IPS-15b (cell line): ENCODE measurements around the gene PLCH1.

ENCODE experiments used
- H3K27me3 ChIP-seq: one replicate; pipeline ENCODE4 v1.6.1; 2013; ENCODE audit warnings: low read length; ENCODE audit not compliant: control insufficient read depth, insufficient read depth
- H3K36me3 ChIP-seq: one replicate; pipeline ENCODE4 v1.6.1; 2013; ENCODE audit warnings: low read length; ENCODE audit not compliant: control insufficient read depth, insufficient read depth
- H3K4me1 ChIP-seq: one replicate; pipeline ENCODE4 v1.6.1; 2013; ENCODE audit warnings: mild to moderate bottlenecking, low read length; ENCODE audit not compliant: control insufficient read depth, insufficient read depth
- H3K4me3 ChIP-seq: one replicate; pipeline ENCODE4 v1.5.1; 2013; ENCODE audit warnings: low read depth, low read length
- H3K9ac ChIP-seq: one replicate; pipeline ENCODE4 v1.6.1; 2013; ENCODE audit warnings: low read depth, mild to moderate bottlenecking, low read length
- H3K9me3 ChIP-seq: one replicate; pipeline ENCODE4 v1.6.1; 2013; ENCODE audit warnings: mild to moderate bottlenecking, low read length; ENCODE audit not compliant: control insufficient read depth, insufficient read depth

Gene PLCH1, protein sequence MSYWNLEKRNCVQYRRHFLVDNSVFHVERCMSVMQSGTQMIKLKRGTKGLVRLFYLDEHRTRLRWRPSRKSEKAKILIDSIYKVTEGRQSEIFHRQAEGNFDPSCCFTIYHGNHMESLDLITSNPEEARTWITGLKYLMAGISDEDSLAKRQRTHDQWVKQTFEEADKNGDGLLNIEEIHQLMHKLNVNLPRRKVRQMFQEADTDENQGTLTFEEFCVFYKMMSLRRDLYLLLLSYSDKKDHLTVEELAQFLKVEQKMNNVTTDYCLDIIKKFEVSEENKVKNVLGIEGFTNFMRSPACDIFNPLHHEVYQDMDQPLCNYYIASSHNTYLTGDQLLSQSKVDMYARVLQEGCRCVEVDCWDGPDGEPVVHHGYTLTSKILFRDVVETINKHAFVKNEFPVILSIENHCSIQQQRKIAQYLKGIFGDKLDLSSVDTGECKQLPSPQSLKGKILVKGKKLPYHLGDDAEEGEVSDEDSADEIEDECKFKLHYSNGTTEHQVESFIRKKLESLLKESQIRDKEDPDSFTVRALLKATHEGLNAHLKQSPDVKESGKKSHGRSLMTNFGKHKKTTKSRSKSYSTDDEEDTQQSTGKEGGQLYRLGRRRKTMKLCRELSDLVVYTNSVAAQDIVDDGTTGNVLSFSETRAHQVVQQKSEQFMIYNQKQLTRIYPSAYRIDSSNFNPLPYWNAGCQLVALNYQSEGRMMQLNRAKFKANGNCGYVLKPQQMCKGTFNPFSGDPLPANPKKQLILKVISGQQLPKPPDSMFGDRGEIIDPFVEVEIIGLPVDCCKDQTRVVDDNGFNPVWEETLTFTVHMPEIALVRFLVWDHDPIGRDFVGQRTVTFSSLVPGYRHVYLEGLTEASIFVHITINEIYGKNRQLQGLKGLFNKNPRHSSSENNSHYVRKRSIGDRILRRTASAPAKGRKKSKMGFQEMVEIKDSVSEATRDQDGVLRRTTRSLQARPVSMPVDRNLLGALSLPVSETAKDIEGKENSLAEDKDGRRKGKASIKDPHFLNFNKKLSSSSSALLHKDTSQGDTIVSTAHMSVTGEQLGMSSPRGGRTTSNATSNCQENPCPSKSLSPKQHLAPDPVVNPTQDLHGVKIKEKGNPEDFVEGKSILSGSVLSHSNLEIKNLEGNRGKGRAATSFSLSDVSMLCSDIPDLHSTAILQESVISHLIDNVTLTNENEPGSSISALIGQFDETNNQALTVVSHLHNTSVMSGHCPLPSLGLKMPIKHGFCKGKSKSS (N-terminal part only)

GRCh38 chr3:155744626-155745324, at the start of gene PLCH1:
PLCH1 (minus strand) TSS chr3:155745071; CDS start chr3:155704224, 40,847 bp downstream.
- Histone ChIP-seq H3K4me1 (peaks cover 23% of the 10 kb centered on the region), H3K36me3 (no peaks in the 10 kb centered on the region), H3K27me3 (peaks cover 2% of the 10 kb centered on the region), H3K9me3 (no peaks in the 10 kb centered on the region), H3K4me3 (peak within 1 kb of the TSS; percentile 84), H3K9ac (peak within 1 kb of the TSS; percentile 67)

GRCh38 chr3:155792532-155792931, 47.7 kb upstream of the PLCH1 start:
- Histone ChIP-seq H3K27me3 (no peaks in the 10 kb centered on the region), H3K36me3 (peaks cover 3% of the 10 kb centered on the region), H3K9me3 (no peaks in the 10 kb centered on the region), H3K9ac (no peak overlapping the region), H3K4me3 (no peak overlapping the region), H3K4me1 (peaks cover 7% of the 10 kb centered on the region)

- no peaks in the 10 kb centered on the region for H3K9me3 ChIP-seq
- H3K4me3 ChIP-seq, result no peak overlapping the region
- H3K4me1 ChIP-seq, result peaks cover 7% of the 10 kb centered on the region
- no peak overlapping the region for H3K9ac ChIP-seq
- H3K27me3 ChIP-seq, result no peaks in the 10 kb centered on the region
- H3K36me3 ChIP-seq, result peaks cover 3% of the 10 kb centered on the region
Observed at GRCh38 chr3:155791190-155791589, 46.3 kb upstream of the PLCH1 start.

DNA sequence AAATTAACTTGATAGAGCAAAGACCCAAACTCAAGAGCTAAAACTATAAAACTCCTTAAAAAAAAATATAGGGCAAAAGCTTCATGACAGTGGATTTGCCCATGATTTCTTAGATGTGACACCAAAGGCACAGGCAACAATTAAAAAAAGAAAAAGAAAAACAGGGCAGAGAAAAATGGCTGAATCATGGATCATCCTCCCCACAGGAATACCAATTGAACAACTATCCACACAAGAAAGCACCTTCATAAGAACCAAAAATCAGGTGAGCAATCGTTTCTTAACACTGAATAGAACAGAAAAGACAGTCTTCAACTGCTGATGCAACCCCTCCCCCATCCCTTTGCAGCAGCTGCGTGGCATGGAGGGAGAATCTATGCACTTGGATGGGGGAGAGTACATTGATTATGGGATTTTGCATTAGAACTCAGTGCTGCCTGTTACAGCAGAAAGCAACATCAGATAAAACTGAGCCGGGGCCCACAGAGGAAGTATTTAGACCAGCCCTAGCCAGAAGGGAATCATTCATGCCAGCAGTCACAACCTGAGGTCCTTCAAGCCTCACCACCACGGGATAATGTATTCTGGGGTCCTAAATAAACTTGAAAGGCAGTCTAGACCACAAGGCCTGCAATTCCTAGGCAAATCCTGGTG, 45.5 kb upstream of the PLCH1 start:
- no peaks in the 10 kb centered on the region for H3K27me3 ChIP-seq

DNA sequence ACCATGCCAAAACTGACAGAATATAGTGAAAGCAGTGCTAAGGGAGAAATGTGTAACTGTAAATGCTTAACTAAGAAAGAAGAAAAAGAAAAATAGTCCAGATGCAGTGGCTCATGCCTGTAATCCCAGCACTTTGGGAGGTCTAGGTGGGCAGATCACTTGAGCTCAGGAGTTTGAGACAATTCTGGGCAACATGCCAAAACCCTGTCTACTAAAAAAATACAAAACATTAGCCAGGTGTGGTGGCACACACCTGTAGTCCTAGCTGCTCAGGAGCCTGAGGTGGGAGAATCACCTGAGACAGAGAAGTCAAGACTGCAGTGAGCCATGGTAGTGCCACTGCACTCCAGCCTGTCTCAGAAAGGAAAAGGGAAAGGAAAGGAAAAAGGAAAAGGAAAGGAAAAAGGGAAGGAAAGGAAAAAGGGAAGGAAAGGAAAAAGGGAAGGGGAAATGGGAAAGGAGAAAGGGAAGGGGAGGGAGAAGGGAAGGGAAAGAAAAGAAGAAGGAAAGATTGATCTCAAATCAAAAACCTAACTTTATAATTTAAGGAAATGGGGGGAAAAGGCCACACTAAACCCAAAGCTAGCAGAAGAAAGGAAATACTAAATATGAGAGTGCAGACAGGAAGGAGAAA, 40.9 kb upstream of the PLCH1 start:
- Histone ChIP-seq H3K36me3 (no peaks in the 10 kb centered on the region), H3K27me3 (no peaks in the 10 kb centered on the region), H3K9me3 (no peaks in the 10 kb centered on the region), H3K4me1 (peaks cover 6% of the 10 kb centered on the region), H3K4me3 (no peak overlapping the region), H3K9ac (no peak overlapping the region)

More for the DNA sequence above, 45.5 kb upstream of the PLCH1 start:
- Histone ChIP-seq H3K4me1 (peaks cover 7% of the 10 kb centered on the region), H3K9me3 (no peaks in the 10 kb centered on the region), H3K9ac (no peak overlapping the region), H3K4me3 (no peak overlapping the region), H3K36me3 (peaks cover 3% of the 10 kb centered on the region)

DNA sequence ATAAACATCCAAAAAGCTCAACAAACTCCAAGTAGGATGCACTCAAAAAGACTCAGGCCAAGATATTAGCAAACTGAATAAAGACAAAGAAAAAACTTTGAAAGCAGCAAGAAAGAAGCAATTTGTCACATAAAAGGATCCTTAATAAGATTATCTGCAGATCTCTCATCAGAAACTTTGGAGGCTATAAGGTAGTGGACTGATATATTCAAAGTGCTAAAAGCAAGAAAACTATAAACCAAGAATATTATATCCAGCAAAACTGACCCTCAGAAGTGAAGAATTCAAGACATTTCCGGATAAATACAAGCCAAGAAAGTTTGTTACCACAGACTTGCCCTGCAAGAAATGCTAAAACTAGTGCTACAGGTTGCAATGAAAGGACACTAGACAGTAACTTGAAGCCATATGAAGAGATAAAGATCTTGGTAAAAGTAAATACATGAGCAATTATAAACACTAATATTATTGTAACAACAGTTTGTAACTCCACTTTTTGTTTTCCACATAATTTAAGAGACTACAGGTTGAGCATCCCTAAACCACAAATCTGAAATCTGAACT, 37.6 kb upstream of the PLCH1 start:
- Histone ChIP-seq H3K4me3 (no peak overlapping the region), H3K36me3 (no peaks in the 10 kb centered on the region), H3K9ac (no peak overlapping the region), H3K27me3 (no peaks in the 10 kb centered on the region), H3K4me1 (no peaks in the 10 kb centered on the region), H3K9me3 (no peaks in the 10 kb centered on the region)

DNA sequence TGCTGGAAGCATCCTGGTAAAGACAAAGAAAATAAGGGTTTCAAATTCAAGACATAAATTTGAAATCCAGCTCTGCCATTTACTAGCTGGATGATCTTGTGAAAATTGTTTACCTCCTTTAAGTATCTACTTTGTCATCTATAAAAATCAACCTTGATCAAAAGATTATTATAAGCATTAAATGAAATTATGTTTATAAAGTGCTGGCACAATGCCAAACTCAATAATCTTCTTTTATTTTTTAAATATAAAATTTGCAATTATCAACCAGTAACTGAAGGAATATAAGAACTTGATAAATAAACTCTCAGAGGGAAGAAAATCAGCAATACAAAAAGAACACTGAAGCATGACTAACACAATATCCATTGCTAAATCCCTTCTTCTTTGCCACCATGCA, 35.4 kb upstream of the PLCH1 start:
- Histone ChIP-seq H3K27me3 (no peaks in the 10 kb centered on the region), H3K36me3 (no peaks in the 10 kb centered on the region), H3K9me3 (no peaks in the 10 kb centered on the region), H3K4me3 (no peak overlapping the region), H3K4me1 (no peaks in the 10 kb centered on the region), H3K9ac (no peak overlapping the region)

DNA sequence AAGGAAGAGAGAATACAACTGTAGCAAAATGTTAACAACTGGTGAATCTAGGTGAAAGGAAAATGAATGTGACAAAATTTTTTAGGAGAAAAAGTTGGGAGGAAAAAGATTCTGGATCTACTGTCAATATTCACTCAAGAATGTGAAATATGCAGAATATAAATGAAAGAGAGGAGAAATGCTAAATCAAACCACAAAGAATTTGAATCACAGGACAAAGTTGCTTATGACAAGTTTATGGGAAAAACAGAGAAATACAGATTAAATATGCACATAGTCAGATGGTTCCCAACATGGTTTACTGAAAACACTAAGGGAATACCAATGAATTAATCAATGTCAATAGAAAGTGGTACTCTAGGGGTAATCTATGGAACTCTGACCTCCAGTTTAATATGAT, 33.6 kb upstream of the PLCH1 start:
- H3K36me3 ChIP-seq, result no peaks in the 10 kb centered on the region
- no peak overlapping the region for H3K4me3 ChIP-seq
- H3K9me3 ChIP-seq, result no peaks in the 10 kb centered on the region
- no peak overlapping the region for H3K9ac ChIP-seq
- no peaks in the 10 kb centered on the region for H3K4me1 ChIP-seq
- no peaks in the 10 kb centered on the region for H3K27me3 ChIP-seq

DNA sequence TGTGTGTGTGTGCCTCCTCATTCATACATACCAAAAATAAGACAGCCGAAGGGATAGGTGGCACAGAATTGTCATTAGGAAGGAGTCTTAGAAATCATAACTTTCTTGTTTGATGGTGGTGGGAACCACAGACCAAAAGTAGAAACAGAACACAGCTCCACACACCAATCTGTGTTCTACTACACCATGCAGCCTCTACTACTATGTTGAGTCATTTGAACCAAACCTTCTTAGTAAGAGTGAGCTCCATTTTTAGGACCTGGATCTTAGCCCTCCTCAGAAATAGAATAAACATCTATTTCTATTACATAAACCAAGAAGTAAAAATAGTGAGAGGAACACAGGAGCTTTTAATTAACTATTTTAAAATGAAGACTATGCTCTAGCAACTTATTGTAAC, 27.9 kb upstream of the PLCH1 start:
- Histone ChIP-seq H3K4me3 (no peak overlapping the region), H3K27me3 (no peaks in the 10 kb centered on the region), H3K4me1 (no peaks in the 10 kb centered on the region)

GRCh38 chr3:155771126-155771525, 26.3 kb upstream of the PLCH1 start:
- no peak overlapping the region for H3K9ac ChIP-seq
- no peaks in the 10 kb centered on the region for H3K4me1 ChIP-seq
- H3K36me3 ChIP-seq, result no peaks in the 10 kb centered on the region
- H3K4me3 ChIP-seq, result no peak overlapping the region
- H3K9me3 ChIP-seq, result peaks cover 3% of the 10 kb centered on the region
- no peaks in the 10 kb centered on the region for H3K27me3 ChIP-seq

More for the DNA sequence above, 27.9 kb upstream of the PLCH1 start:
- H3K36me3 ChIP-seq, result no peaks in the 10 kb centered on the region
- no peak overlapping the region for H3K9ac ChIP-seq
- peaks cover 3% of the 10 kb centered on the region for H3K9me3 ChIP-seq
